Prostate gland (tissue), 2 donors: ENCODE measurements around the gene E2F6. TPM values are rescaled to one million over a fixed set of nuclear protein-coding genes. Genes with fewer than 3 reads are reported as not detected.

Source experiments
- DNase-seq: peaks from one replicate; pipeline ENCODE4 v3.0.0-alpha.2; 2019; ENCODE audit warnings: low spot score
- H3K27ac ChIP-seq, 2 donors: fragments of 200-600 bp; sonication (generic); 2 replicates each; pipeline ENCODE4 v1.5.1; 2017 to 2019
- H3K27me3 ChIP-seq: fragments of 200-600 bp; sonication (generic); replicated peaks from 2 replicates; pipeline ENCODE4 v1.5.1; 2019; ENCODE audit not compliant: insufficient read depth
- H3K36me3 ChIP-seq, 2 donors: fragments of 200-600 bp; sonication (generic); 1 replicate in 1 of 2; 2 replicates in 1 of 2; pipeline versions ENCODE4 v1.5.1 to v1.8.1; 2017 to 2019
- H3K4me1 ChIP-seq: fragments of 200-600 bp; sonication (generic); replicated peaks from 2 replicates; pipeline ENCODE4 v1.5.1; 2019
- H3K4me3 ChIP-seq, 2 donors: fragments of 200-600 bp; sonication (generic); 2 replicates each; pipeline ENCODE4 v1.5.1; 2017 to 2019
- H3K9me3 ChIP-seq: fragments of 200-600 bp; sonication (generic); 2 replicates; pipeline ENCODE4 v1.5.1; 2017
- CTCF ChIP-seq, 4 experiments: fragments of 200-600 bp in 2 of 4; fragments of 450-650 bp in 2 of 4; sonication (generic) in 2 of 4; IDR thresholded peaks; 1 replicate in 3 of 4; 2 replicates in 1 of 4; pipeline ENCODE4 v1.5.1; 2016 to 2019; ENCODE audit warnings: antibody characterized with exemption in 4 of 4, mild to moderate bottlenecking in 2 of 4, moderate library complexity in 2 of 4
- POLR2A ChIP-seq: fragments of 450-650 bp; IDR thresholded peaks from one replicate; pipeline ENCODE4 v1.6.1; 2016; ENCODE audit warnings: antibody characterized with exemption, mild to moderate bottlenecking
- POLR2AphosphoS5 ChIP-seq: sonication (generic); formaldehyde crosslinking; IDR thresholded peaks from one replicate; pipeline ENCODE4 v1.6.1; 2017; ENCODE audit warnings: antibody characterized with exemption
- WGBS: methylation state at CpG from one replicate; pipeline ENCODE4 v1.1.5; 2018; 5-methylcytosine and 5-hydroxymethylcytosine counted together
- intact Hi-C: fragments of 100-400 bp; cut with DNase I; formaldehyde crosslinking; loops from one replicate; pipeline ENCODE4 v1.14.2; 2022
- total RNA-seq, 2 donors: library from RNA; depleted of rRNA; stranded (reverse); fragments of >200 nt; gene quantifications; one replicate each; pipeline ENCODE4 v1.1.0, GENCODE V29; 2016

The E2F6 gene
- total RNA-seq, 2 donors from 2014 or later, result 14.2 to 25.2 TPM

- peak overlapping the region in 1 of 2 donors; percentile 10 for H3K27ac ChIP-seq
These were observed 45.8 kb downstream of the E2F6 start for GRCh38 chr2:11420190-11420589.

GRCh38 chr2:11419781-11420180 is 46.2 kb downstream of the E2F6 start:
- Histone ChIP-seq H3K36me3 (no peaks in the 10 kb centered on the region), H3K4me3 (no peak overlapping the region), H3K27ac (peak overlapping the region in 1 of 2 donors; percentile 10), H3K9me3 (no peaks in the 10 kb centered on the region), H3K4me1 (no peaks in the 10 kb centered on the region), H3K27me3 (no peaks in the 10 kb centered on the region)
- 44% methylated on average over 8 of the region's 8 CpGs for WGBS
- no peak for TF ChIP-seq POLR2AphosphoS5
- no peak for TF ChIP-seq CTCF (IDR thresholded peaks at IDR 0.05)
- no peak for TF ChIP-seq POLR2A
- no peak for DNase-seq
- intact Hi-C loops, result no loop called here

More at GRCh38 chr2:11420190-11420589, 45.8 kb downstream of the E2F6 start:
- no peaks in the 10 kb centered on the region for H3K36me3 ChIP-seq
- DNase-seq, result no peak
- no peaks in the 10 kb centered on the region for H3K9me3 ChIP-seq
- H3K27me3 ChIP-seq, result no peaks in the 10 kb centered on the region
- no peak overlapping the region for H3K4me3 ChIP-seq
- 41% methylated on average over 2 of the region's 2 CpGs for WGBS
- H3K4me1 ChIP-seq, result no peaks in the 10 kb centered on the region
- intact Hi-C loops, result no loop called here
- no peak for TF ChIP-seq CTCF (IDR thresholded peaks at IDR 0.05)
- TF ChIP-seq POLR2A, result no peak
- no peak for TF ChIP-seq POLR2AphosphoS5

GRCh38 chr2:11417946-11418585 is 47.9 kb downstream of the E2F6 start:
- DNase-seq, result no peak
- TF ChIP-seq POLR2AphosphoS5 (no peak), CTCF (IDR thresholded peaks at IDR 0.05) (peak in 2 of 4 experiments; percentile 8 to 15), POLR2A (no peak)
- Histone ChIP-seq H3K36me3 (no peaks in the 10 kb centered on the region), H3K27ac (no peak overlapping the region), H3K4me3 (no peak overlapping the region), H3K4me1 (no peaks in the 10 kb centered on the region), H3K9me3 (no peaks in the 10 kb centered on the region), H3K27me3 (no peaks in the 10 kb centered on the region)
- WGBS, result 65% methylated on average over 8 of the region's 8 CpGs
- intact Hi-C loops, result no loop called here

- no peaks in the 10 kb centered on the region for H3K36me3 ChIP-seq
- H3K4me1 ChIP-seq, result no peaks in the 10 kb centered on the region
- DNase-seq, result no peak
- H3K27me3 ChIP-seq, result no peaks in the 10 kb centered on the region
- H3K27ac ChIP-seq, result no peak overlapping the region
- 96% methylated on average over 2 of the region's 2 CpGs for WGBS
- TF ChIP-seq POLR2AphosphoS5 (no peak), POLR2A (no peak), CTCF (IDR thresholded peaks at IDR 0.05) (no peak)
- H3K4me3 ChIP-seq, result no peak overlapping the region
- intact Hi-C loops, result no loop called here
- no peaks in the 10 kb centered on the region for H3K9me3 ChIP-seq
These were observed 49.0 kb downstream of the E2F6 start for GRCh38 chr2:11416931-11417330.

GRCh38 chr2:11416186-11416585 is 49.8 kb downstream of the E2F6 start:
- Histone ChIP-seq H3K36me3 (no peaks in the 10 kb centered on the region), H3K27me3 (no peaks in the 10 kb centered on the region), H3K27ac (no peak overlapping the region), H3K9me3 (no peaks in the 10 kb centered on the region), H3K4me3 (no peak overlapping the region), H3K4me1 (no peaks in the 10 kb centered on the region)
- TF ChIP-seq POLR2AphosphoS5 (no peak), CTCF (IDR thresholded peaks at IDR 0.05) (no peak), POLR2A (no peak)
- intact Hi-C loops, result no loop called here
- WGBS, result 93% methylated on average over 2 of the region's 2 CpGs
- no peak for DNase-seq
